ENCODE results near the gene TJP1.
A peak's percentile ranks its signal among the peaks of the same experiment; 100 is the strongest.

Gene TJP1

GRCh38 chr15:29815000-29815710, 7.1 kb downstream of the TJP1 start:
- no peaks in the 10 kb centered on the region for H3K9me3 ChIP-seq (ENCODE audit: insufficient read depth, low read depth, low read length)
- no peaks in the 10 kb centered on the region for H3K36me3 ChIP-seq (ENCODE audit: insufficient read depth, low read depth, low read length)
- H3K4me3 ChIP-seq (ENCODE audit: low read length), result no peak overlapping the region
- H3K4me1 ChIP-seq (ENCODE audit: insufficient read depth, low read length), result peaks cover 49% of the 10 kb centered on the region
- 0 out of 2 replicates have a peak overlapping the region, but pooled peaks have one; percentile 26 for H3K9ac ChIP-seq (ENCODE audit: low read depth, low read length)
- H3K27me3 ChIP-seq (ENCODE audit: insufficient read depth, low read length), result no peaks in the 10 kb centered on the region
- no peak overlapping the region for H3K27ac ChIP-seq (ENCODE audit: low read length)

- H3K36me3 ChIP-seq (ENCODE audit: insufficient read depth, low read depth, low read length), result no peaks in the 10 kb centered on the region
- no peaks in the 10 kb centered on the region for H3K27me3 ChIP-seq (ENCODE audit: insufficient read depth, low read length)
- H3K4me1 ChIP-seq (ENCODE audit: insufficient read depth, low read length), result peaks cover 43% of the 10 kb centered on the region
- H3K9me3 ChIP-seq (ENCODE audit: insufficient read depth, low read depth, low read length), result no peaks in the 10 kb centered on the region
- no peak overlapping the region for H3K27ac ChIP-seq (ENCODE audit: low read length)
- H3K4me3 ChIP-seq (ENCODE audit: low read length), result no peak overlapping the region
- H3K9ac ChIP-seq (ENCODE audit: low read depth, low read length), result no peak overlapping the region
These were observed 9.3 kb downstream of the TJP1 start for GRCh38 chr15:29813009-29813408.

- no peaks in the 10 kb centered on the region for H3K9me3 ChIP-seq (ENCODE audit: insufficient read depth, low read depth, low read length)
- H3K27me3 ChIP-seq (ENCODE audit: insufficient read depth, low read length), result no peaks in the 10 kb centered on the region
- peaks cover 43% of the 10 kb centered on the region for H3K4me1 ChIP-seq (ENCODE audit: insufficient read depth, low read length)
- H3K9ac ChIP-seq (ENCODE audit: low read depth, low read length), result no peak overlapping the region
- no peaks in the 10 kb centered on the region for H3K36me3 ChIP-seq (ENCODE audit: insufficient read depth, low read depth, low read length)
- H3K4me3 ChIP-seq (ENCODE audit: low read length), result no peak overlapping the region
- no peak overlapping the region for H3K27ac ChIP-seq (ENCODE audit: low read length)
These were observed 9.9 kb downstream of the TJP1 start for GRCh38 chr15:29812384-29812694.

GRCh38 chr15:29811691-29812383, 10.4 kb downstream of the TJP1 start:
- H3K9me3 ChIP-seq (ENCODE audit: insufficient read depth, low read depth, low read length), result no peaks in the 10 kb centered on the region
- peaks cover 43% of the 10 kb centered on the region for H3K4me1 ChIP-seq (ENCODE audit: insufficient read depth, low read length)
- H3K27me3 ChIP-seq (ENCODE audit: insufficient read depth, low read length), result no peaks in the 10 kb centered on the region
- H3K36me3 ChIP-seq (ENCODE audit: insufficient read depth, low read depth, low read length), result no peaks in the 10 kb centered on the region
- no peak overlapping the region for H3K9ac ChIP-seq (ENCODE audit: low read depth, low read length)
- H3K4me3 ChIP-seq (ENCODE audit: low read length), result no peak overlapping the region
- no peak overlapping the region for H3K27ac ChIP-seq (ENCODE audit: low read length)

GRCh38 chr15:29805708-29806104, 16.6 kb downstream of the TJP1 start:
- no peaks in the 10 kb centered on the region for H3K27me3 ChIP-seq (ENCODE audit: insufficient read depth, low read length)
- no peaks in the 10 kb centered on the region for H3K36me3 ChIP-seq (ENCODE audit: insufficient read depth, low read depth, low read length)
- peaks cover 18% of the 10 kb centered on the region for H3K4me1 ChIP-seq (ENCODE audit: insufficient read depth, low read length)
- H3K27ac ChIP-seq (ENCODE audit: low read length), result no peak overlapping the region
- H3K4me3 ChIP-seq (ENCODE audit: low read length), result no peak overlapping the region
- no peaks in the 10 kb centered on the region for H3K9me3 ChIP-seq (ENCODE audit: insufficient read depth, low read depth, low read length)
- no peak overlapping the region for H3K9ac ChIP-seq (ENCODE audit: low read depth, low read length)

- Histone ChIP-seq H3K9ac (ENCODE audit: low read depth, low read length) (no peak overlapping the region), H3K27me3 (ENCODE audit: insufficient read depth, low read length) (no peaks in the 10 kb centered on the region), H3K27ac (ENCODE audit: low read length) (no peak overlapping the region), H3K9me3 (ENCODE audit: insufficient read depth, low read depth, low read length) (no peaks in the 10 kb centered on the region), H3K36me3 (ENCODE audit: insufficient read depth, low read depth, low read length) (no peaks in the 10 kb centered on the region), H3K4me3 (ENCODE audit: low read length) (no peak overlapping the region), H3K4me1 (ENCODE audit: insufficient read depth, low read length) (peaks cover 14% of the 10 kb centered on the region)
These were observed 17.1 kb downstream of the TJP1 start for GRCh38 chr15:29805043-29805707.

GRCh38 chr15:29802411-29802810, 19.9 kb downstream of the TJP1 start:
- H3K4me3 ChIP-seq (ENCODE audit: low read length), result no peak overlapping the region
- H3K27ac ChIP-seq (ENCODE audit: low read length), result no peak overlapping the region
- H3K4me1 ChIP-seq (ENCODE audit: insufficient read depth, low read length), result peaks cover 14% of the 10 kb centered on the region
- no peak overlapping the region for H3K9ac ChIP-seq (ENCODE audit: low read depth, low read length)
- H3K36me3 ChIP-seq (ENCODE audit: insufficient read depth, low read depth, low read length), result peaks cover 14% of the 10 kb centered on the region
- no peaks in the 10 kb centered on the region for H3K9me3 ChIP-seq (ENCODE audit: insufficient read depth, low read depth, low read length)
- no peaks in the 10 kb centered on the region for H3K27me3 ChIP-seq (ENCODE audit: insufficient read depth, low read length)

GRCh38 chr15:29800491-29801366, 21.5 kb downstream of the TJP1 start:
- no peak overlapping the region for H3K9ac ChIP-seq (ENCODE audit: low read depth, low read length)
- H3K27ac ChIP-seq (ENCODE audit: low read length), result no peak overlapping the region
- H3K4me1 ChIP-seq (ENCODE audit: insufficient read depth, low read length), result peaks cover 13% of the 10 kb centered on the region
- H3K4me3 ChIP-seq (ENCODE audit: low read length), result no peak overlapping the region
- peaks cover 14% of the 10 kb centered on the region for H3K36me3 ChIP-seq (ENCODE audit: insufficient read depth, low read depth, low read length)
- no peaks in the 10 kb centered on the region for H3K9me3 ChIP-seq (ENCODE audit: insufficient read depth, low read depth, low read length)
- H3K27me3 ChIP-seq (ENCODE audit: insufficient read depth, low read length), result no peaks in the 10 kb centered on the region

GRCh38 chr15:29799859-29800258, 22.4 kb downstream of the TJP1 start:
- H3K9me3 ChIP-seq (ENCODE audit: insufficient read depth, low read depth, low read length), result no peaks in the 10 kb centered on the region
- no peak overlapping the region for H3K27ac ChIP-seq (ENCODE audit: low read length)
- H3K4me1 ChIP-seq (ENCODE audit: insufficient read depth, low read length), result peaks cover 11% of the 10 kb centered on the region; the same call in 1 of the 2 replicates
- no peak overlapping the region for H3K9ac ChIP-seq (ENCODE audit: low read depth, low read length)
- no peaks in the 10 kb centered on the region for H3K27me3 ChIP-seq (ENCODE audit: insufficient read depth, low read length)
- no peak overlapping the region for H3K4me3 ChIP-seq (ENCODE audit: low read length)
- peaks cover 14% of the 10 kb centered on the region for H3K36me3 ChIP-seq (ENCODE audit: insufficient read depth, low read depth, low read length)

GRCh38 chr15:29795610-29796009, 26.7 kb downstream of the TJP1 start:
- H3K9me3 ChIP-seq (ENCODE audit: insufficient read depth, low read depth, low read length), result no peaks in the 10 kb centered on the region
- H3K4me1 ChIP-seq (ENCODE audit: insufficient read depth, low read length), result no peaks in the 10 kb centered on the region
- H3K4me3 ChIP-seq (ENCODE audit: low read length), result no peak overlapping the region
- H3K36me3 ChIP-seq (ENCODE audit: insufficient read depth, low read depth, low read length), result peaks cover 27% of the 10 kb centered on the region
- H3K27me3 ChIP-seq (ENCODE audit: insufficient read depth, low read length), result no peaks in the 10 kb centered on the region
- no peak overlapping the region for H3K27ac ChIP-seq (ENCODE audit: low read length)
- no peak overlapping the region for H3K9ac ChIP-seq (ENCODE audit: low read depth, low read length)

- Histone ChIP-seq H3K4me3 (ENCODE audit: low read length) (no peak overlapping the region), H3K9me3 (ENCODE audit: insufficient read depth, low read depth, low read length) (no peaks in the 10 kb centered on the region), H3K27me3 (ENCODE audit: insufficient read depth, low read length) (no peaks in the 10 kb centered on the region), H3K36me3 (ENCODE audit: insufficient read depth, low read depth, low read length) (peaks cover 14% of the 10 kb centered on the region), H3K4me1 (ENCODE audit: insufficient read depth, low read length) (peaks cover 4% of the 10 kb centered on the region; the same call in 1 of the 2 replicates), H3K27ac (ENCODE audit: low read length) (no peak overlapping the region), H3K9ac (ENCODE audit: low read depth, low read length) (no peak overlapping the region)
These were observed 29.7 kb downstream of the TJP1 start for GRCh38 chr15:29792426-29793159.
